ENCODE measurements around the gene NR5A1. TPM values are rescaled to one million over a fixed set of nuclear protein-coding genes. Genes with fewer than 3 reads are reported as not detected.

Gene NR5A1
- total RNA-seq, 1 experiment from 2014 or later = 0.64 TPM

GRCh38 chr9:124493794-124494479 lies 13.3 kb downstream of the NR5A1 start:
- intact Hi-C loops (cut with micrococcal nuclease) = no loop called here
- Histone ChIP-seq H3K4me1 (ENCODE audit: control insufficient read depth in 1 of 2, insufficient read depth in 2 of 2, low read length in 2 of 2) (no peaks in the 10 kb centered on the region), H3K9me3 (ENCODE audit: control insufficient read depth in 1 of 2, insufficient read depth in 1 of 2, low read depth in 1 of 2, low read length in 2 of 2) (no peaks in the 10 kb centered on the region), H3K27ac (ENCODE audit: low read depth, low read length) (no peak overlapping the region), H3K4me2 (ENCODE audit: low read length) (no peak overlapping the region), H2AFZ (ENCODE audit: low read depth, low read length, poor library complexity, severe bottlenecking) (no peak overlapping the region), H4K20me1 (ENCODE audit: insufficient read depth) (no peaks in the 10 kb centered on the region), H3K9ac (ENCODE audit: low read length) (no peak overlapping the region), H3K27me3 (ENCODE audit: insufficient read depth, low read length) (no peaks in the 10 kb centered on the region), H3K79me2 (ENCODE audit: insufficient read depth, low read length) (no peaks in the 10 kb centered on the region), H3K9me2 (ENCODE audit: insufficient read depth) (no peaks in the 10 kb centered on the region), H3K36me3 (ENCODE audit: control insufficient read depth in 1 of 2, insufficient read depth in 2 of 2, low read length in 2 of 2) (no peaks in the 10 kb centered on the region), H3K4me3 (replicated peaks in 1 of 2; ENCODE audit: low read depth in 1 of 2, low read length in 2 of 2) (no peak overlapping the region)
- ChIA-PET RAD21 (ENCODE audit: low non-redundant PET in 1 of 2, low total read pairs in 2 of 2, uncharacterized antibody in 2 of 2, unreplicated experiment in 2 of 2) (no interaction called here), POLR2A (no interaction called here), CTCF (no interaction called here)
- ATAC-seq (no peak), DNase-seq (ENCODE audit: low read depth, low spot score) (no peak)
- no TSS peak for BruUV-seq (replicated peaks)
- TF ChIP-seq ZFX (IDR thresholded peaks at IDR 0.05) = no peak
- TF ChIP-seq EGR1 (IDR thresholded peaks at IDR 0.05; ENCODE audit: low read depth) = no peak
- TF ChIP-seq ELF1 (IDR thresholded peaks at IDR 0.05; ENCODE audit: borderline replicate concordance, low read depth) = no peak
- TF ChIP-seq ZNF274 (IDR thresholded peaks at IDR 0.05; ENCODE audit: low read depth, low read length) = no peak
- TF ChIP-seq SIN3A (IDR thresholded peaks at IDR 0.05; ENCODE audit: low read depth) = no peak
- no peak for TF ChIP-seq REST (IDR thresholded peaks at IDR 0.05; ENCODE audit: low read depth)
- TF ChIP-seq SP1 (IDR thresholded peaks at IDR 0.05; ENCODE audit: low read depth) = no peak
- no peak for TF ChIP-seq MAX (IDR thresholded peaks at IDR 0.05)
- no peak for TF ChIP-seq FOSL1 (IDR thresholded peaks at IDR 0.05; ENCODE audit: low read depth)
- TF ChIP-seq EZH2phosphoT487 (IDR thresholded peaks at IDR 0.05; ENCODE audit: borderline replicate concordance) = no peak
- no peak for TF ChIP-seq SRF (IDR thresholded peaks at IDR 0.05; ENCODE audit: low read depth)
- TF ChIP-seq TCF7L2 (IDR thresholded peaks at IDR 0.05; ENCODE audit: borderline replicate concordance, extremely low read depth, insufficient read depth, insufficient read length) = no peak
- no peak for TF ChIP-seq POLR2AphosphoS5 (IDR thresholded peaks at IDR 0.05; ENCODE audit: low read depth, low read length)
- TF ChIP-seq YY1 (IDR thresholded peaks at IDR 0.05; ENCODE audit: extremely low read depth, insufficient replicate concordance, low read depth, low read length) = no peak
- TF ChIP-seq ATF3 (IDR thresholded peaks at IDR 0.05) = no peak
- no peak for TF ChIP-seq POLR2A (IDR thresholded peaks at IDR 0.05; ENCODE audit: borderline replicate concordance, extremely low read depth, insufficient read depth, insufficient read length)
- TF ChIP-seq CTCF (IDR thresholded peaks at IDR 0.05 in 2 of 3, conservative IDR thresholded peaks at IDR 0.05 in 1 of 3; ENCODE audit: borderline replicate concordance in 1 of 3, insufficient read depth in 1 of 3, low read depth in 2 of 3, low read length in 2 of 3) = no peak
- no peak for TF ChIP-seq JUND (IDR thresholded peaks at IDR 0.05)
- TF ChIP-seq CBX3 (IDR thresholded peaks at IDR 0.05; ENCODE audit: low read depth) = no peak

Measured in HCT116 (cell line).